H9 (cell line): ENCODE results near the gene ABLIM1. TPM values are rescaled to one million over a fixed set of nuclear protein-coding genes. Genes with fewer than 3 reads are reported as not detected.
A peak's percentile ranks its signal among the peaks of the same experiment; 100 is the strongest.

ENCODE experiments used
- DNase-seq: peaks from one replicate; pipeline ENCODE4 v3.0.0-alpha.2; 2017
- H2AFZ ChIP-seq: one replicate; pipeline ENCODE4 v1.6.1; 2013; ENCODE audit warnings: mild to moderate bottlenecking, low read length, control low read depth, moderate library complexity
- H2AK5ac ChIP-seq: 2 replicates; pipeline ENCODE4 v1.6.1; 2013; ENCODE audit warnings: low read length, control low read depth, mixed read lengths; ENCODE audit not compliant: insufficient read length
- H2BK120ac ChIP-seq: one replicate; pipeline ENCODE4 v1.6.1; 2013; ENCODE audit warnings: low read depth, mild to moderate bottlenecking, low read length, control low read depth, inconsistent platforms; ENCODE audit not compliant: poor library complexity, severe bottlenecking
- H2BK12ac ChIP-seq: 2 replicates; pipeline ENCODE4 v1.6.1; 2013; ENCODE audit warnings: low read length, control low read depth, mixed read lengths, low read depth; ENCODE audit not compliant: insufficient read length
- H2BK15ac ChIP-seq: 2 replicates; pipeline ENCODE4 v1.6.1; 2013; ENCODE audit warnings: low read depth, low read length, control low read depth
- H2BK20ac ChIP-seq: one replicate; pipeline ENCODE4 v1.6.1; 2013; ENCODE audit warnings: low read depth, mild to moderate bottlenecking, low read length, control low read depth, inconsistent platforms; ENCODE audit not compliant: poor library complexity, severe bottlenecking
- H2BK5ac ChIP-seq: 2 replicates; pipeline ENCODE4 v1.6.1; 2013; ENCODE audit warnings: low read length, control low read depth, mixed read lengths; ENCODE audit not compliant: insufficient read length
- H3K14ac ChIP-seq: 2 replicates; pipeline ENCODE4 v1.6.1; 2013; ENCODE audit warnings: low read length, control low read depth; ENCODE audit not compliant: insufficient read depth
- H3K18ac ChIP-seq: 2 replicates; pipeline ENCODE4 v1.6.1; 2013; ENCODE audit warnings: low read depth, mild to moderate bottlenecking, mixed read lengths, low read length, control low read depth; ENCODE audit not compliant: insufficient read length
- H3K23ac ChIP-seq: 2 replicates; pipeline ENCODE4 v1.6.1; 2013; ENCODE audit warnings: low read length, control low read depth, mixed read lengths, low read depth; ENCODE audit not compliant: insufficient read length
- H3K23me2 ChIP-seq: 2 replicates; pipeline ENCODE4 v1.6.1; 2013; ENCODE audit warnings: low read depth, mild to moderate bottlenecking, mixed read lengths, low read length, control low read depth; ENCODE audit not compliant: insufficient read length, poor library complexity, severe bottlenecking
- H3K27ac ChIP-seq: 2 replicates; pipeline ENCODE4 v1.5.1; 2013; ENCODE audit warnings: low read length, control low read depth, mixed read lengths, low read depth; ENCODE audit not compliant: insufficient read length
- H3K27me3 ChIP-seq: 2 replicates; pipeline ENCODE4 v1.6.1; 2013; ENCODE audit warnings: low read length, control low read depth, inconsistent platforms; ENCODE audit not compliant: insufficient read depth
- H3K4ac ChIP-seq: 2 replicates; pipeline ENCODE4 v1.6.1; 2013; ENCODE audit warnings: low read depth, mild to moderate bottlenecking, control low read depth, inconsistent platforms, low read length, moderate library complexity
- H3K4me1 ChIP-seq: 2 replicates; pipeline ENCODE4 v1.6.1; 2013; ENCODE audit warnings: low read length, control low read depth, inconsistent platforms; ENCODE audit not compliant: insufficient read depth
- H3K4me2 ChIP-seq: 2 replicates; pipeline ENCODE4 v1.6.1; 2013; ENCODE audit warnings: low read length, control low read depth, mixed read lengths; ENCODE audit not compliant: insufficient read length, insufficient read depth
- H3K56ac ChIP-seq: 2 replicates; pipeline ENCODE4 v1.6.1; 2013; ENCODE audit warnings: low read depth, mild to moderate bottlenecking, mixed read lengths, low read length, control low read depth; ENCODE audit not compliant: insufficient read length
- H3K79me1 ChIP-seq: 2 replicates; pipeline ENCODE4 v1.6.1; 2013; ENCODE audit warnings: low read depth, mild to moderate bottlenecking, moderate library complexity, low read length, control low read depth, inconsistent platforms; ENCODE audit not compliant: insufficient read depth, poor library complexity, severe bottlenecking
- H3K79me2 ChIP-seq: 2 replicates; pipeline ENCODE4 v1.6.1; 2013; ENCODE audit warnings: low read length, control low read depth, inconsistent platforms; ENCODE audit not compliant: insufficient read depth
- H3K9ac ChIP-seq: 2 replicates; pipeline ENCODE4 v1.6.1; 2013; ENCODE audit warnings: low read length, control low read depth, mixed read lengths; ENCODE audit not compliant: insufficient read length; ENCODE audit errors: extremely low read depth
- H3K9me3 ChIP-seq: one replicate; pipeline ENCODE4 v1.6.1; 2013; ENCODE audit warnings: low read depth, low read length, inconsistent platforms; ENCODE audit not compliant: control insufficient read depth
- H3T11ph ChIP-seq: one replicate; pipeline ENCODE4 v1.6.1; 2013; ENCODE audit warnings: mild to moderate bottlenecking, low read length, control low read depth, inconsistent platforms
- H4K20me1 ChIP-seq: one replicate; pipeline ENCODE4 v1.6.1; 2013; ENCODE audit not compliant: control insufficient read depth, insufficient read length, insufficient read depth
- H4K5ac ChIP-seq: 2 replicates; pipeline ENCODE4 v1.6.1; 2013; ENCODE audit warnings: low read depth, mild to moderate bottlenecking, mixed read lengths, low read length, control low read depth; ENCODE audit not compliant: insufficient read length
- H4K8ac ChIP-seq: replicated peaks from 2 replicates; pipeline ENCODE4 v1.6.1; 2013; ENCODE audit warnings: low read length, control low read depth, mixed read lengths, low read depth; ENCODE audit not compliant: insufficient read length
- H4K91ac ChIP-seq: 2 replicates; pipeline ENCODE4 v1.6.1; 2013; ENCODE audit warnings: low read depth, mild to moderate bottlenecking, moderate library complexity, mixed read lengths, low read length, control low read depth; ENCODE audit not compliant: insufficient read length
- H3K27ac Mint-ChIP-seq, 3 experiments: 2 replicates in 2 of 3; 3 replicates in 1 of 3; pipeline ENCODE4 v1.8.0; 2020 to 2021; ENCODE audit warnings: mixed read lengths in 3 of 3, mild to moderate bottlenecking in 1 of 3, moderate library complexity in 1 of 3
- H3K27me3 Mint-ChIP-seq: 2 replicates; pipeline ENCODE4 v1.8.0; 2021; ENCODE audit warnings: low read depth, mild to moderate bottlenecking, moderate library complexity, mixed read lengths
- H3K36me3 Mint-ChIP-seq, 3 experiments: 2 replicates in 2 of 3; 3 replicates in 1 of 3; pipeline ENCODE4 v1.8.0; 2020 to 2021; ENCODE audit warnings: low read depth in 3 of 3, mixed read lengths in 3 of 3; ENCODE audit not compliant: insufficient read depth in 1 of 3
- H3K4me1 Mint-ChIP-seq, 2 experiments: 2 replicates each; pipeline ENCODE4 v1.8.0; 2020; ENCODE audit warnings: mixed read lengths in 2 of 2
- H3K4me3 Mint-ChIP-seq, 2 experiments: 2 replicates in 1 of 2; 3 replicates in 1 of 2; pipeline ENCODE4 v1.8.0; 2020 to 2021; ENCODE audit warnings: mild to moderate bottlenecking in 2 of 2, mixed read lengths in 2 of 2, moderate library complexity in 1 of 2
- H3K9me3 Mint-ChIP-seq, 2 experiments: 2 replicates in 1 of 2; 3 replicates in 1 of 2; pipeline ENCODE4 v1.8.0; 2020; ENCODE audit warnings: mild to moderate bottlenecking in 2 of 2, mixed read lengths in 2 of 2, moderate library complexity in 1 of 2
- WGBS: extraction: QIAGEN DNeasy Blood & Tissue Kit; methylation state at CpG from one replicate; pipeline ENCODE4 v1.1.7; 2013; ENCODE audit warnings: missing lambda C conversion rate, low lambda C conversion rate, mixed read lengths; ENCODE audit not compliant: insufficient read length; ENCODE audit errors: extremely low coverage; 5-methylcytosine and 5-hydroxymethylcytosine counted together
- total RNA-seq: library from RNA; stranded (reverse); gene quantifications from 2 replicates; pipeline ENCODE4 v1.2.1, GENCODE V29; 2021
- TF ChIP-seq, protein P1 (sequence below): fragments of 200-600 bp; sonication (generic); conservative IDR thresholded peaks from 3 replicates; pipeline ENCODE4 v1.8.0; 2021; ENCODE audit warnings: antibody characterized with exemption, mild to moderate bottlenecking

The ABLIM1 gene
- total RNA-seq, 1 experiment from 2014 or later = 32.1 TPM

DNA sequence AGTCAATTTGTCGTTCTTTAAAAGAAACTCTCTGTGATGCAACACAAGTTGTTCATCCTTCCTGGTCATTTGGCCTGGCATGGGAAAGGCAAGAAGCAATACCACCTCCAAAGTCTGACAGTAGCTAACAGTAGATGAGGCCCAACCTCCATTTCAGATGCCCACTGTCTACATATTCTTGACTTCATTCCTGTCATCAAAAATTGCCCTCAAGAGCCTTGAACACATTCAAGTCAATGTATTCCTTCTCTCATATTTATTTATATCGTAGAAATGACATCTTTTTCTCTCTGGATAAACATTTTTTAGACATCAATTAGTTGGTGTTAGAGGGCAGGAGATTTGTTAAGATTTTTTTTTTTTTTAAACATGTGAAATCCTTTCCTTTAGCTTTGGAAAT is 33.7 kb downstream of the ABLIM1 start:
- Histone ChIP-seq H3K79me1 (no peaks in the 10 kb centered on the region), H2BK5ac (no peak overlapping the region), H2BK120ac (no peak overlapping the region), H2AK5ac (no peak overlapping the region), H3K9me3 (no peaks in the 10 kb centered on the region), H4K91ac (no peak overlapping the region), H3K18ac (no peak overlapping the region), H4K20me1 (no peaks in the 10 kb centered on the region), H4K5ac (no peak overlapping the region), H3K23ac (no peak overlapping the region), H3K4ac (no peak overlapping the region), H3K9ac (no peak overlapping the region), H3K4me1 (peaks cover 5% of the 10 kb centered on the region; the same call in 1 of the 2 replicates), H4K8ac (no peak overlapping the region), H2BK15ac (no peak overlapping the region), H3K14ac (no peak overlapping the region), H3K27me3 (no peaks in the 10 kb centered on the region), H3K23me2 (no peaks in the 10 kb centered on the region), H3K27ac (no peak overlapping the region), H3K4me2 (no peak overlapping the region), H2BK12ac (no peak overlapping the region), H3K79me2 (no peaks in the 10 kb centered on the region), H2BK20ac (no peak overlapping the region), H3K56ac (no peak overlapping the region), H2AFZ (no peak overlapping the region), H3T11ph (no peak overlapping the region)
- Mint-ChIP-seq H3K9me3 (peaks cover 3 to 6% of the 10 kb centered on the region in 2 experiments; a peak in 2 of 5 replicates), H3K36me3 (no peaks in the 10 kb centered on the region; a peak in 1 of 7 replicates), H3K27me3 (peaks cover 5% of the 10 kb centered on the region; the same call in 1 of the 2 replicates), H3K4me3 (no peak overlapping the region), H3K4me1 (peaks cover 21 to 33% of the 10 kb centered on the region in 2 experiments), H3K27ac (peak overlapping the region in 1 of 3 experiments; percentile 80; a peak in 2 of 7 replicates)
- TF ChIP-seq, protein P1, sequence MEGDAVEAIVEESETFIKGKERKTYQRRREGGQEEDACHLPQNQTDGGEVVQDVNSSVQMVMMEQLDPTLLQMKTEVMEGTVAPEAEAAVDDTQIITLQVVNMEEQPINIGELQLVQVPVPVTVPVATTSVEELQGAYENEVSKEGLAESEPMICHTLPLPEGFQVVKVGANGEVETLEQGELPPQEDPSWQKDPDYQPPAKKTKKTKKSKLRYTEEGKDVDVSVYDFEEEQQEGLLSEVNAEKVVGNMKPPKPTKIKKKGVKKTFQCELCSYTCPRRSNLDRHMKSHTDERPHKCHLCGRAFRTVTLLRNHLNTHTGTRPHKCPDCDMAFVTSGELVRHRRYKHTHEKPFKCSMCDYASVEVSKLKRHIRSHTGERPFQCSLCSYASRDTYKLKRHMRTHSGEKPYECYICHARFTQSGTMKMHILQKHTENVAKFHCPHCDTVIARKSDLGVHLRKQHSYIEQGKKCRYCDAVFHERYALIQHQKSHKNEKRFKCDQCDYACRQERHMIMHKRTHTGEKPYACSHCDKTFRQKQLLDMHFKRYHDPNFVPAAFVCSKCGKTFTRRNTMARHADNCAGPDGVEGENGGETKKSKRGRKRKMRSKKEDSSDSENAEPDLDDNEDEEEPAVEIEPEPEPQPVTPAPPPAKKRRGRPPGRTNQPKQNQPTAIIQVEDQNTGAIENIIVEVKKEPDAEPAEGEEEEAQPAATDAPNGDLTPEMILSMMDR = no peak
- WGBS = no CpG with 5 or more reads among the region's 2 CpGs
- no peak for DNase-seq
